Panc1 (cell line): ENCODE data around the gene ARHGAP18. TPM values are rescaled to one million over a fixed set of nuclear protein-coding genes. Genes with fewer than 3 reads are reported as not detected.

Experiments used
- ATAC-seq: fragments of 200-7000 bp; cut with Tn5 transposase; 2 replicates; pipeline ENCODE4 v1.9.1; 2020; ENCODE audit warnings: mild to moderate bottlenecking, moderate library complexity
- BruUV-seq: library from RNA; stranded (reverse); fragments of 400-500 nt; replicated peaks from 2 replicates; lab custom pipeline; 2021; lab: Mats Ljungman, UMichigan
- CTCF ChIA-PET: fragments of 300-600 bp; sonication (Branson Sonifier 250); formaldehyde crosslinking; loops from one replicate; lab custom pipeline; 2022; ENCODE audit warnings: antibody characterized with exemption; lab: Charles Lee
- POLR2A ChIA-PET: fragments of 300-600 bp; sonication (Branson Sonifier 250); formaldehyde crosslinking; loops from one replicate; lab custom pipeline; 2022; ENCODE audit warnings: antibody characterized with exemption; lab: Charles Lee
- DNase-seq: peaks from one replicate; pipeline ENCODE4 v3.0.0-alpha.2; 2010; ENCODE audit warnings: low read depth, low spot score
- H3K27ac ChIP-seq: 2 replicates; pipeline ENCODE4 v1.5.1; 2011; ENCODE audit warnings: mild to moderate bottlenecking, low read length, inconsistent platforms
- H3K27me3 ChIP-seq: fragments of 200-500 bp; sonication (Bioruptor generic); 2 replicates; pipeline ENCODE4 v1.6.0; 2014; ENCODE audit warnings: low read length, inconsistent platforms; ENCODE audit not compliant: control insufficient read depth, insufficient read depth
- H3K36me3 ChIP-seq: fragments of 200-500 bp; sonication (Bioruptor generic); 2 replicates; pipeline ENCODE4 v1.5.1; 2014; ENCODE audit warnings: inconsistent platforms, mild to moderate bottlenecking, low read length, moderate library complexity; ENCODE audit not compliant: control insufficient read depth, insufficient read depth
- H3K4me1 ChIP-seq: 2 replicates; pipeline ENCODE4 v1.5.1; 2011; ENCODE audit warnings: inconsistent platforms, mild to moderate bottlenecking, low read length, moderate library complexity; ENCODE audit not compliant: control insufficient read depth, insufficient read depth
- H3K4me3 ChIP-seq, 2 experiments: 2 replicates each; pipeline ENCODE4 v1.5.1; 2011 to 2012; ENCODE audit warnings: low read depth in 2 of 2, low read length in 2 of 2, mild to moderate bottlenecking in 2 of 2, inconsistent platforms in 1 of 2, moderate library complexity in 1 of 2
- H3K9me3 ChIP-seq: fragments of 200-500 bp; sonication (Bioruptor generic); 2 replicates; pipeline ENCODE4 v1.5.1; 2014; ENCODE audit warnings: low read depth, mild to moderate bottlenecking, inconsistent platforms, low read length, moderate library complexity; ENCODE audit not compliant: control insufficient read depth, insufficient read depth
- CTCF ChIP-seq: fragments of 450-650 bp; IDR thresholded peaks from 2 replicates; pipeline ENCODE4 v1.5.1; 2017; ENCODE audit warnings: mild to moderate bottlenecking
- POLR2AphosphoS5 ChIP-seq: IDR thresholded peaks from 2 replicates; pipeline ENCODE4 v1.6.1; 2012; ENCODE audit warnings: mild to moderate bottlenecking, low read depth, low read length, moderate library complexity
- REST ChIP-seq, 2 experiments: IDR thresholded peaks; 2 replicates each; pipeline ENCODE4 v1.6.1; 2011 to 2012; ENCODE audit warnings: low read depth in 2 of 2, control low read depth in 1 of 2, low read length in 1 of 2, mild to moderate bottlenecking in 1 of 2, moderate library complexity in 1 of 2; ENCODE audit not compliant: insufficient read depth in 1 of 2
- SIN3A ChIP-seq: IDR thresholded peaks from 2 replicates; pipeline ENCODE4 v1.6.1; 2012; ENCODE audit warnings: low read depth, mild to moderate bottlenecking, low read length, moderate library complexity, borderline replicate concordance; ENCODE audit not compliant: insufficient read depth
- TCF7L2 ChIP-seq: IDR thresholded peaks from 2 replicates; pipeline ENCODE4 v1.6.1; 2011; ENCODE audit warnings: mild to moderate bottlenecking, low read depth, low read length, inconsistent platforms
- in situ Hi-C: cut with HindIII; loops from 2 replicates; pipeline ENCODE4 v1.10.0; 2016; ENCODE audit warnings: low sequenced_read_pairs, low pct_unique_long_range_greater_than_20kb
- intact Hi-C: fragments of 100-400 bp; cut with micrococcal nuclease; formaldehyde crosslinking; loops from one replicate; pipeline ENCODE4 v1.10.0; 2022; ENCODE audit not compliant: unreplicated experiment
- total RNA-seq: library from RNA; stranded (reverse); gene quantifications from one replicate; pipeline ENCODE4 v1.2.1, GENCODE V29; 2021; ENCODE audit not compliant: unreplicated experiment

Gene ARHGAP18
- total RNA-seq, 1 experiment from 2014 or later = 11.6 TPM

GRCh38 chr6:129698430-129698829, 11.5 kb downstream of the ARHGAP18 start:
- no TSS peak for BruUV-seq
- intact Hi-C loops = no loop called here
- CTCF ChIA-PET = no interaction called here
- in situ Hi-C loops = no loop called here
- no peak overlapping the region for H3K4me3 ChIP-seq
- no peaks in the 10 kb centered on the region for H3K36me3 ChIP-seq
- H3K4me1 ChIP-seq = peaks cover 2% of the 10 kb centered on the region; the same call in 1 of the 2 replicates
- no peak for TF ChIP-seq REST (IDR thresholded peaks at IDR 0.05; ENCODE audit: insufficient read depth in 1 of 2, low read depth in 2 of 2, low read length in 1 of 2)
- TF ChIP-seq SIN3A = no peak
- no peak for TF ChIP-seq CTCF
- no peak for TF ChIP-seq TCF7L2
- TF ChIP-seq POLR2AphosphoS5 = no peak
- H3K27me3 ChIP-seq = no peaks in the 10 kb centered on the region
- no peak for DNase-seq
- no peaks in the 10 kb centered on the region for H3K9me3 ChIP-seq
- ATAC-seq = no peak
- no peak overlapping the region for H3K27ac ChIP-seq
- POLR2A ChIA-PET = no interaction called here

- no TSS peak for BruUV-seq
- no peak for TF ChIP-seq CTCF
- no peak for TF ChIP-seq REST (IDR thresholded peaks at IDR 0.05; ENCODE audit: insufficient read depth in 1 of 2, low read depth in 2 of 2, low read length in 1 of 2)
- TF ChIP-seq TCF7L2 = no peak
- TF ChIP-seq POLR2AphosphoS5 = no peak
- TF ChIP-seq SIN3A = no peak
- POLR2A ChIA-PET = no interaction called here
- H3K27me3 ChIP-seq = no peaks in the 10 kb centered on the region
- no peak overlapping the region for H3K27ac ChIP-seq
- H3K36me3 ChIP-seq = no peaks in the 10 kb centered on the region
- DNase-seq (no peak), ATAC-seq (no peak)
- intact Hi-C loops = no loop called here
- H3K9me3 ChIP-seq = no peaks in the 10 kb centered on the region
- no peak overlapping the region for H3K4me3 ChIP-seq
- peaks cover 2% of the 10 kb centered on the region; the same call in 1 of the 2 replicates for H3K4me1 ChIP-seq
- CTCF ChIA-PET = no interaction called here
- in situ Hi-C loops = no loop called here
Measured at GRCh38 chr6:129697788-129698187, 12.2 kb downstream of the ARHGAP18 start.
